Adrenal gland (tissue), 12 donors: ENCODE measurements around the gene IFT20. TPM values are rescaled to one million over a fixed set of nuclear protein-coding genes. Genes with fewer than 3 reads are reported as not detected.
"Not testable (repeated sequence)": the region's sequence is repeated elsewhere in the genome, so short reads cannot be mapped to it uniquely, and the experiment has no call there.

Experiments used
- DNase-seq, 7 donors: peaks; one replicate each; pipeline ENCODE4 v3.0.0-alpha.2; 2019 to 2020
- H3K27ac ChIP-seq, 5 donors: fragments of 200-600 bp; sonication (generic) in 4 of 5; 1 replicate in 3 of 5; 2 replicates in 2 of 5; pipeline versions ENCODE4 v1.5.1 to v1.8.0; 2016 to 2020; ENCODE audit warnings: mild to moderate bottlenecking in 1 of 5
- H3K27me3 ChIP-seq: fragments of 200-600 bp; 2 replicates; pipeline ENCODE4 v1.8.0; 2021
- H3K36me3 ChIP-seq, 2 donors: fragments of 200-600 bp; replicated peaks in 1 of 2; 1 replicate in 1 of 2; 2 replicates in 1 of 2; pipeline versions ENCODE4 v1.5.1 to v1.8.0; 2018 to 2022
- H3K4me1 ChIP-seq, 2 donors: fragments of 200-600 bp; replicated peaks in 1 of 2; 1 replicate in 1 of 2; 2 replicates in 1 of 2; pipeline versions ENCODE4 v1.5.1 to v1.8.0; 2018 to 2021
- H3K4me3 ChIP-seq, 4 donors: fragments of 200-600 bp; sonication (generic) in 3 of 4; one replicate each; pipeline ENCODE4 v1.5.1; 2016 to 2018
- H3K9me3 ChIP-seq, 3 donors: fragments of 200-600 bp; sonication (generic) in 1 of 3; replicated peaks in 1 of 3; 1 replicate in 2 of 3; 2 replicates in 1 of 3; pipeline versions ENCODE4 v1.5.1 to v1.8.0; 2016 to 2021
- POLR2A ChIP-seq, 2 donors: fragments of 450-650 bp; IDR thresholded peaks; one replicate each; pipeline ENCODE4 v1.6.1; 2017; ENCODE audit warnings: antibody characterized with exemption in 2 of 2, mild to moderate bottlenecking in 2 of 2, moderate library complexity in 1 of 2
- WGBS, 4 donors: extraction: QIAGEN DNeasy Blood & Tissue Kit in 2 of 4; methylation state at CpG; one replicate each; pipeline versions ENCODE4 v1.1.5 to v1.1.7; 2013 to 2017; 5-methylcytosine and 5-hydroxymethylcytosine counted together
- intact Hi-C, 2 donors: fragments of 100-400 bp; cut with DNase I; formaldehyde crosslinking; loops; one replicate each; pipeline versions ENCODE4 v1.14.1 to v1.15.0; 2022 to 2023
- polyA plus RNA-seq, 3 donors: library from polyadenylated mRNA; stranded (reverse); fragments of 200-250 nt in 2 of 3; fragments of 350-450 nt in 1 of 3; fragmentation: Illumina TruSeq in 1 of 3; extraction: RNeasy Lipid Tissue Mini Kit (QIAGEN cat#74804) in 1 of 3; gene quantifications; one replicate each; pipeline ENCODE4 v1.2.3, GENCODE V29; 2013 to 2014
- total RNA-seq, 9 donors: library from RNA; depleted of rRNA in 4 of 9; stranded (reverse); fragments of >200 nt in 4 of 9; fragments of 120-200 nt in 1 of 9; fragmentation: NEBNext Ultra II Directional in 1 of 9; extraction: Animal tissue kit (Norgen Biotek cat#: 25700) in 1 of 9; gene quantifications; one replicate each; pipeline versions ENCODE4 v1.1.0 to v1.2.4, GENCODE V29; 2013 to 2023
- TF ChIP-seq, protein P1 (sequence below), 6 experiments: fragments of 450-650 bp in 4 of 6; fragments of 200-600 bp in 2 of 6; sonication (generic) in 1 of 6; IDR thresholded peaks; 1 replicate in 5 of 6; 2 replicates in 1 of 6; pipeline versions ENCODE4 v1.5.1 to v1.8.0; 2016 to 2021; ENCODE audit warnings: antibody characterized with exemption in 6 of 6, mild to moderate bottlenecking in 2 of 6, moderate library complexity in 1 of 6
- donor health status: healthy with polysubstance abuse.
- donor health status: Bipolar disorder and iron deficiency.
- donor health status: DM: yes; HTN: yes; CAD: no.
- donor health status: DM: no; HTN: no; CAD: no.
- donor health status: DM: no; HTN: no; CAD: no.
- donor health status: DM: yes; HTN: yes; CAD: no.

The IFT20 gene
- total and polyA plus RNA-seq, 12 donors = 24.5 to 100 (median 41.2) TPM

DNA sequence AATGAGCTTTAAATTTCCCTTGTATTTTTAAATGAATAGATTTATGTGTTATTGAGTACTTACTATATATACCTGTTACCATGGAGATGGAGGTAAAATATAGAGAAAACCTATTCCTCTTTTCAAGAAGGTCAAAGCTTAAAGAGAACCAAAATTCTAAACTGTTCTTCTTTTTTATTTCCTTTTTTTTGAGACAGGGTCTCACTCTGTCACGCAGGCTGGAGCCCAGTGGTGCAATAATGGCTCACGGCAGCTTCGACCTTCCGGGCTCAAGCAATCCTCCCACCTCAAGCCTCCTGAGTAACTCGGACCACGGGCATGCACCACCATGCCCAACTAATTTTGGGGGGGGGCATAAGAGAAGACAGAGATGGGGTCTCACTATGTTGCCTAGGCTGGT is 41.3 kb downstream of the IFT20 start:
- Histone ChIP-seq H3K4me3 (no peak overlapping the region), H3K9me3 (no peaks in the 10 kb centered on the region), H3K27ac (no peak overlapping the region), H3K4me1 (peaks cover 8 to 10% of the 10 kb centered on the region in 2 donors), H3K36me3 (no peaks in the 10 kb centered on the region), H3K27me3 (no peaks in the 10 kb centered on the region)
- DNase-seq = no peak
- 80 to 86% (median 85%) methylated on average over 6 of the region's 6 CpGs for WGBS, 4 donors
- intact Hi-C loops = no loop called here
- TF ChIP-seq, protein P1, sequence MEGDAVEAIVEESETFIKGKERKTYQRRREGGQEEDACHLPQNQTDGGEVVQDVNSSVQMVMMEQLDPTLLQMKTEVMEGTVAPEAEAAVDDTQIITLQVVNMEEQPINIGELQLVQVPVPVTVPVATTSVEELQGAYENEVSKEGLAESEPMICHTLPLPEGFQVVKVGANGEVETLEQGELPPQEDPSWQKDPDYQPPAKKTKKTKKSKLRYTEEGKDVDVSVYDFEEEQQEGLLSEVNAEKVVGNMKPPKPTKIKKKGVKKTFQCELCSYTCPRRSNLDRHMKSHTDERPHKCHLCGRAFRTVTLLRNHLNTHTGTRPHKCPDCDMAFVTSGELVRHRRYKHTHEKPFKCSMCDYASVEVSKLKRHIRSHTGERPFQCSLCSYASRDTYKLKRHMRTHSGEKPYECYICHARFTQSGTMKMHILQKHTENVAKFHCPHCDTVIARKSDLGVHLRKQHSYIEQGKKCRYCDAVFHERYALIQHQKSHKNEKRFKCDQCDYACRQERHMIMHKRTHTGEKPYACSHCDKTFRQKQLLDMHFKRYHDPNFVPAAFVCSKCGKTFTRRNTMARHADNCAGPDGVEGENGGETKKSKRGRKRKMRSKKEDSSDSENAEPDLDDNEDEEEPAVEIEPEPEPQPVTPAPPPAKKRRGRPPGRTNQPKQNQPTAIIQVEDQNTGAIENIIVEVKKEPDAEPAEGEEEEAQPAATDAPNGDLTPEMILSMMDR (IDR thresholded peaks at IDR 0.05) = no peak
- TF ChIP-seq POLR2A (IDR thresholded peaks at IDR 0.05) = no peak

DNA sequence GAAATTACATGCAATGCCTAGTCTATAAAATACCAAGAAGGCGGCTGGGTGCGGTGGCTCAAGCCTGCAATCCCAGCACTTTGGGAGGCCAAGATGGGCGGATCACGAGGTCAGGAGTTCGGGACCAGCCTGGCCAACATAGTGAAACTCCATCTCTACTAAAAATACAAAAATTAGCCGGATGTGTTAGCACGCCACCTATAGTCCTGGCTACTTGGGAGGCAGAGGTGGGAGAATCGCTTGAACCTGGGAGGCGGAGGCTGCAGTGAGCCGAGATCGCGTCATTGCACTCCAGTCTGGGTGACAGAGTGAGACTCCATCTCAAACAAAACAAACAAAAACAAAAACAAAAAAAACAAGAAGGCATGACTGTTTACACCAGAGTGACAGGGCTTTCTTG is 42.4 kb downstream of the IFT20 start:
- 81 to 86% (median 85%) methylated on average over 12 of the region's 12 CpGs for WGBS, 4 donors
- H3K9me3 ChIP-seq, H3K36me3 ChIP-seq, DNase-seq, intact Hi-C loops, H3K27me3 ChIP-seq, H3K27ac ChIP-seq, H3K4me1 ChIP-seq, H3K4me3 ChIP-seq: not testable (repeated sequence)

DNA sequence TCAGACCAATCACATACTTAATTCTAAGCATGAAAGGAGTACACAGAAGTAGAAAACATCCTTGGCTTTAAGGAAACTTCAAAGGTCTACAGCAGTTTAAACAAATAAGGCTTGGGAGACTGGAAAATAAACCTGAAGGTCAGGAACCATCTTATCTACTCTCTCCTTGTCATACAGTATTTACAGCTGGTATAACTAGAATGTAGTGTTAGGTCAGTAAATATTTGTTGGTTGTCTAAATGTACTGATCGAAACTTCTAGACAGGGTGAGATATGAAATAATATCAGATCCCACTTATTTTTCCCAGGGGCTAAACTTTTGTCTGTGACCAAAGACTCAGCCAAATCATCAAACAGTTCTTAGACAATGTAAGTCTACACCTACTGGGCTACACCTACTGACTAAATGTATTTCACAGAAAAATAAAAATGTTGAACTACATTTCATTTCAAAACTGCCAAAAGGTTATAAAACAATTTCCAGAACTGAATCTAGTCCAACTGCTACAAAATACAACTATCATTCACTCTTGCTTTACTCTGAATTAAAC is 43.4 kb downstream of the IFT20 start:
- 37 to 53% (median 45%) methylated on average over 1 of the region's 1 CpG for WGBS, 4 donors
- peaks cover 8 to 10% of the 10 kb centered on the region in 2 donors for H3K4me1 ChIP-seq
- intact Hi-C loops = no loop called here
- no peak for DNase-seq
- no peaks in the 10 kb centered on the region for H3K27me3 ChIP-seq
- no peaks in the 10 kb centered on the region for H3K36me3 ChIP-seq
- H3K4me3 ChIP-seq = no peak overlapping the region
- TF ChIP-seq POLR2A (IDR thresholded peaks at IDR 0.05) = no peak
- TF ChIP-seq, protein P1 (IDR thresholded peaks at IDR 0.05) = no peak
- H3K27ac ChIP-seq = no peak overlapping the region
- no peaks in the 10 kb centered on the region for H3K9me3 ChIP-seq

DNA sequence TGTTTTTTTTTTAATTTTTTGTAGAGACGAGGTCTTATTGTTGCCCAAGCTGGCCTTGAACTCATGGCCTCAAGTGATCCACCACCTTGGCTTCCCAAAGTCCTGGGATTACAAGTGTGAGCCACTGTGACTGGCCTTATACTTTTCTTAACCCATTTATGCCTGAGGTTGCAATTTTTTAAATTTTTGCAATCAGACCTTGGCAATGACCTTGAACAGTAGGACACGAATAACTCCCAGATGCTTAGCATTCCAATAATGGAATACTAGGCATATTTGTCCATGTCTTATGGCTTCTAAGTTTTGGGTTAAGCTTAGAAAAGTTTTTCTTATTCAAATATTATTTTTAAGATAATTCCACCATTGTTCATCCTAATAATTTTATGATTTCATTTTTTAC is 44.6 kb downstream of the IFT20 start:
- no peak overlapping the region for H3K27ac ChIP-seq
- WGBS, 4 donors = 27 to 38% (median 32%) methylated on average over 2 of the region's 2 CpGs
- H3K9me3 ChIP-seq = no peaks in the 10 kb centered on the region
- no peak for DNase-seq
- H3K36me3 ChIP-seq = no peaks in the 10 kb centered on the region
- H3K27me3 ChIP-seq = no peaks in the 10 kb centered on the region
- H3K4me1 ChIP-seq = peaks cover 8 to 10% of the 10 kb centered on the region in 2 donors
- intact Hi-C loops = no loop called here
- H3K4me3 ChIP-seq = no peak overlapping the region
- TF ChIP-seq POLR2A (IDR thresholded peaks at IDR 0.05) = no peak
- TF ChIP-seq, protein P1 (IDR thresholded peaks at IDR 0.05) = no peak

DNA sequence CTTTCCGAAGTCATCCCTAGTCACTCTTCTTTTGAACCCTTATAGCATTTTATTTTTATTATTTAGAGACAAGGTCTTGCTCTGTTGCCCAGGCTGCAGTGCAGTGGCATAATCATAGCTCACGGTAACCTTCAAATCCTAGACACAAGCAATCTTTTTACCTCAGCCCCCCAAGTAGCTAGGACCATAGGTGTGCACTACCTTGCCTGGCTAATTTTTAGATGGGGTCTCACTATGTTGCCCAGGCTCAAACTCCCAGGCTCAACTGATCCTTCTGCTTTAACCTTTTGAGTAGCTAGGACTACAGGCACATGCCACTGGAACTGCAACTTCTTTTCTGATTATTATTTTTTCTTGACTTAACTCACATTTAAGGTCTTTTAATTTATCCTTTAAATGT is 49.3 kb downstream of the IFT20 start:
- TF ChIP-seq, protein P1 (IDR thresholded peaks at IDR 0.05) = no peak
- no peak for TF ChIP-seq POLR2A (IDR thresholded peaks at IDR 0.05)
- H3K9me3 ChIP-seq = no peaks in the 10 kb centered on the region
- H3K4me3 ChIP-seq = no peak overlapping the region
- intact Hi-C loops = no loop called here
- WGBS, 4 donors = 45 to 72% (median 67%) methylated on average over 2 of the region's 2 CpGs
- no peak overlapping the region for H3K27ac ChIP-seq
- no peaks in the 10 kb centered on the region for H3K36me3 ChIP-seq
- DNase-seq = no peak
- H3K27me3 ChIP-seq = no peaks in the 10 kb centered on the region
- H3K4me1 ChIP-seq = peaks cover 3 to 7% of the 10 kb centered on the region in 2 donors
